Stimulated activated naive CD8-positive, alpha-beta T cell treated with anti-CD3 and anti-CD28 coated beads, Interleukin-15, amount 100 ng/mL, for 72 hours (primary cell): ENCODE measurements around the gene HOXD8.

Experiments
- ATAC-seq: fragments of 150-1000 bp; cut with Tn5 transposase; 2 replicates; pipeline ENCODE4 v1.10.0; 2021; ENCODE audit warnings: mild to moderate bottlenecking, moderate library complexity
- DNase-seq, 2 donors: peaks; one replicate each; pipeline ENCODE4 v3.0.0; 2021 to 2022
- H3K27ac Mint-ChIP-seq, 2 donors: one replicate each; pipeline ENCODE4 v1.8.0; 2022; ENCODE audit warnings: mild to moderate bottlenecking in 2 of 2, mixed read lengths in 2 of 2, moderate library complexity in 2 of 2
- H3K27me3 Mint-ChIP-seq: one replicate; pipeline ENCODE4 v1.8.0; 2022; ENCODE audit warnings: mixed read lengths
- H3K4me1 Mint-ChIP-seq: one replicate; pipeline ENCODE4 v1.8.0; 2022; ENCODE audit warnings: mild to moderate bottlenecking, mixed read lengths
- H3K4me3 Mint-ChIP-seq, 2 donors: one replicate each; pipeline ENCODE4 v1.8.0; 2022; ENCODE audit warnings: mild to moderate bottlenecking in 2 of 2, mixed read lengths in 2 of 2, moderate library complexity in 1 of 2
- H3K9me3 Mint-ChIP-seq, 2 donors: one replicate each; pipeline ENCODE4 v1.8.0; 2022; ENCODE audit warnings: mixed read lengths in 2 of 2

Gene HOXD8

GRCh38 chr2:176125772-176126054, 3.8 kb upstream of the HOXD8 start:
- Mint-ChIP-seq H3K4me1 (peaks cover 42% of the 10 kb centered on the region), H3K9me3 (no peaks in the 10 kb centered on the region), H3K27me3 (peaks cover 95% of the 10 kb centered on the region), H3K27ac (no peak overlapping the region), H3K4me3 (no peak overlapping the region)
- ATAC-seq (no peak), DNase-seq (no peak)

- peaks cover 45% of the 10 kb centered on the region for H3K4me1 Mint-ChIP-seq
- ATAC-seq (no peak), DNase-seq (peak in 1 of 2 donors; percentile 58)
- peaks cover 96% of the 10 kb centered on the region for H3K27me3 Mint-ChIP-seq
- H3K27ac Mint-ChIP-seq = no peak overlapping the region
- no peaks in the 10 kb centered on the region for H3K9me3 Mint-ChIP-seq
- no peak overlapping the region for H3K4me3 Mint-ChIP-seq
Measured at GRCh38 chr2:176126929-176127773, 2.4 kb upstream of the HOXD8 start.

GRCh38 chr2:176127774-176128072, 1.8 kb upstream of the HOXD8 start:
- Mint-ChIP-seq H3K4me3 (no peak overlapping the region), H3K27ac (no peak overlapping the region), H3K27me3 (peaks cover 96% of the 10 kb centered on the region), H3K9me3 (no peaks in the 10 kb centered on the region), H3K4me1 (peaks cover 51% of the 10 kb centered on the region)
- DNase-seq = no peak
- ATAC-seq = no peak

- peak in 1 of 2 donors; percentile 9 for DNase-seq
- Mint-ChIP-seq H3K27me3 (peaks cover 96% of the 10 kb centered on the region), H3K9me3 (no peaks in the 10 kb centered on the region), H3K4me3 (peak overlapping the region; percentile 41 to 58), H3K27ac (peak overlapping the region; percentile 61 to 67), H3K4me1 (peaks cover 51% of the 10 kb centered on the region)
- no peak for ATAC-seq
Measured at GRCh38 chr2:176128172-176128981, 1.1 kb upstream of the HOXD8 start.

GRCh38 chr2:176129813-176130146, 275 bp downstream of the HOXD8 start:
- DNase-seq = peak in 1 of 2 donors; percentile 11
- H3K27me3 Mint-ChIP-seq = peaks cover 96% of the 10 kb centered on the region
- peak; percentile 21 for ATAC-seq
- H3K4me3 Mint-ChIP-seq = peak overlapping the region; percentile 41 to 63
- H3K9me3 Mint-ChIP-seq = no peaks in the 10 kb centered on the region
- peaks cover 40% of the 10 kb centered on the region for H3K4me1 Mint-ChIP-seq
- H3K27ac Mint-ChIP-seq = no peak overlapping the region

GRCh38 chr2:176130147-176130956, 847 bp downstream of the HOXD8 start:
- Mint-ChIP-seq H3K27ac (peak overlapping the region in 1 of 2 donors; percentile 74), H3K27me3 (peaks cover 96% of the 10 kb centered on the region), H3K9me3 (no peaks in the 10 kb centered on the region), H3K4me3 (peak overlapping the region; percentile 45 to 70), H3K4me1 (peaks cover 43% of the 10 kb centered on the region)
- ATAC-seq (peak; percentile 55), DNase-seq (no peak)

- peak overlapping the region; percentile 45 to 57 for H3K4me3 Mint-ChIP-seq
- H3K4me1 Mint-ChIP-seq = peaks cover 52% of the 10 kb centered on the region
- peak overlapping the region in 1 of 2 donors; percentile 54 for H3K27ac Mint-ChIP-seq
- H3K9me3 Mint-ChIP-seq = no peaks in the 10 kb centered on the region
- no peak for ATAC-seq
- H3K27me3 Mint-ChIP-seq = peaks cover 96% of the 10 kb centered on the region
- no peak for DNase-seq
Measured at GRCh38 chr2:176130957-176131847, 1.7 kb downstream of the HOXD8 start.

- Mint-ChIP-seq H3K27ac (peak overlapping the region in 1 of 2 donors; percentile 6), H3K27me3 (peaks cover 96% of the 10 kb centered on the region), H3K9me3 (no peaks in the 10 kb centered on the region), H3K4me1 (peaks cover 52% of the 10 kb centered on the region), H3K4me3 (peak overlapping the region; percentile 72 to 73)
- DNase-seq = no peak
- ATAC-seq = no peak
Measured at GRCh38 chr2:176131848-176132158, 2.3 kb downstream of the HOXD8 start.

- Mint-ChIP-seq H3K27ac (peak overlapping the region in 1 of 2 donors; percentile 63), H3K9me3 (no peaks in the 10 kb centered on the region), H3K4me1 (peaks cover 50% of the 10 kb centered on the region), H3K4me3 (peak overlapping the region; percentile 72 to 73), H3K27me3 (peaks cover 96% of the 10 kb centered on the region)
- ATAC-seq (no peak), DNase-seq (no peak)
Measured at GRCh38 chr2:176132205-176133171, 3.0 kb downstream of the HOXD8 start.

GRCh38 chr2:176133389-176133788, 3.9 kb downstream of the HOXD8 start:
- no peak for DNase-seq
- Mint-ChIP-seq H3K9me3 (peaks cover 0 to 3% of the 10 kb centered on the region in 2 donors), H3K4me1 (peaks cover 43% of the 10 kb centered on the region), H3K4me3 (no peak overlapping the region), H3K27ac (no peak overlapping the region), H3K27me3 (peaks cover 96% of the 10 kb centered on the region)
- ATAC-seq = no peak

- Mint-ChIP-seq H3K27me3 (peaks cover 96% of the 10 kb centered on the region), H3K9me3 (peaks cover 0 to 6% of the 10 kb centered on the region in 2 donors), H3K4me1 (peaks cover 43% of the 10 kb centered on the region), H3K4me3 (no peak overlapping the region), H3K27ac (no peak overlapping the region)
- ATAC-seq = no peak
- no peak for DNase-seq
Measured at GRCh38 chr2:176134035-176134434, 4.5 kb downstream of the HOXD8 start.

GRCh38 chr2:176135035-176135440, 5.5 kb downstream of the HOXD8 start:
- no peak for ATAC-seq
- Mint-ChIP-seq H3K9me3 (peaks cover 0 to 6% of the 10 kb centered on the region in 2 donors), H3K4me1 (peaks cover 49% of the 10 kb centered on the region), H3K4me3 (no peak overlapping the region), H3K27me3 (peaks cover 97% of the 10 kb centered on the region), H3K27ac (no peak overlapping the region)
- no peak for DNase-seq

- DNase-seq (no peak), ATAC-seq (no peak)
- H3K4me3 Mint-ChIP-seq = peak overlapping the region; percentile 44 to 56
- H3K4me1 Mint-ChIP-seq = peaks cover 42% of the 10 kb centered on the region
- H3K9me3 Mint-ChIP-seq = peaks cover 0 to 6% of the 10 kb centered on the region in 2 donors
- peaks cover 99% of the 10 kb centered on the region for H3K27me3 Mint-ChIP-seq
- no peak overlapping the region for H3K27ac Mint-ChIP-seq
Measured at GRCh38 chr2:176136374-176137251, 7.1 kb downstream of the HOXD8 start.
